Body of pancreas (tissue), 4 donors: Measurements from ENCODE around the gene PDGFA. TPM values are rescaled to one million over a fixed set of nuclear protein-coding genes. Genes with fewer than 3 reads are reported as not detected.
A peak's percentile ranks its signal among the peaks of the same experiment; 100 is the strongest.

Experiments used
- ATAC-seq: fragments of 150-250 bp; one replicate; pipeline ENCODE4 v1.9.1; 2016
- DNase-seq, 4 donors: peaks; one replicate each; pipeline ENCODE4 v3.0.0-alpha.2; 2019
- H3K27ac ChIP-seq, 4 donors: fragments of 200-600 bp; sonication (generic); 1 replicate in 3 of 4; 2 replicates in 1 of 4; pipeline versions ENCODE4 v1.5.1 to v1.6.1; 2016 to 2019; ENCODE audit warnings: mild to moderate bottlenecking in 1 of 4, mixed read lengths in 1 of 4, moderate library complexity in 1 of 4
- H3K27me3 ChIP-seq, 2 donors: fragments of 200-600 bp; sonication (generic); one replicate each; pipeline ENCODE4 v1.6.0; 2016; ENCODE audit warnings: mild to moderate bottlenecking in 1 of 2
- H3K36me3 ChIP-seq, 2 donors: fragments of 200-600 bp; sonication (generic); replicated peaks in 1 of 2; 2 replicates each; pipeline ENCODE4 v1.5.1; 2016; ENCODE audit warnings: low read depth in 2 of 2; ENCODE audit not compliant: insufficient read depth in 1 of 2
- H3K4me1 ChIP-seq: fragments of 200-600 bp; sonication (generic); one replicate; pipeline ENCODE4 v1.6.0; 2016
- H3K4me3 ChIP-seq, 2 donors: fragments of 200-600 bp; sonication (generic); 1 replicate in 1 of 2; 2 replicates in 1 of 2; pipeline ENCODE4 v1.5.1; 2016 to 2019
- H3K9me3 ChIP-seq, 3 donors: fragments of 200-600 bp; sonication (generic); 1 replicate in 2 of 3; 2 replicates in 1 of 3; pipeline ENCODE4 v1.5.1; 2016
- CTCF ChIP-seq, 7 experiments: fragments of 450-650 bp in 4 of 7; fragments of 200-600 bp in 3 of 7; sonication (generic) in 3 of 7; IDR thresholded peaks; one replicate each; pipeline ENCODE4 v1.5.1; 2016 to 2019; ENCODE audit warnings: antibody characterized with exemption in 7 of 7
- POLR2A ChIP-seq, 3 donors: fragments of 450-650 bp; IDR thresholded peaks; one replicate each; pipeline ENCODE4 v1.6.1; 2016; ENCODE audit warnings: antibody characterized with exemption in 3 of 3, mild to moderate bottlenecking in 2 of 3
- WGBS, 2 donors: methylation state at CpG; one replicate each; pipeline ENCODE4 v1.1.5; 2017; 5-methylcytosine and 5-hydroxymethylcytosine counted together
- intact Hi-C: fragments of 100-400 bp; cut with DNase I; formaldehyde crosslinking; loops from one replicate; pipeline ENCODE4 v1.15.1; 2023
- total RNA-seq, 2 donors: library from RNA; depleted of rRNA; stranded (reverse); fragments of >200 nt; gene quantifications; one replicate each; pipeline ENCODE4 v1.1.0, GENCODE V29; 2016

PDGFA gene
- total RNA-seq, 2 donors from 2014 or later = 58.6 to 59.3 TPM

- peak; percentile 93 for ATAC-seq
- peaks cover 5 to 6% of the 10 kb centered on the region in 2 donors for H3K36me3 ChIP-seq
- DNase-seq = peak; percentile 96 to 98 (median 98)
- H3K27ac ChIP-seq = peak overlapping the region; percentile 92 to 99 (median 96)
- H3K9me3 ChIP-seq = no peaks in the 10 kb centered on the region
- H3K4me3 ChIP-seq = no peak overlapping the region
- TF ChIP-seq POLR2A (IDR thresholded peaks at IDR 0.05) (peak; percentile 60 to 87 (median 83)), CTCF (IDR thresholded peaks at IDR 0.05) (no peak)
- 10 to 25% methylated on average over 10 to 20 of the region's 20 CpGs for WGBS, 2 donors
- no peaks in the 10 kb centered on the region for H3K27me3 ChIP-seq
- peaks cover 82% of the 10 kb centered on the region for H3K4me1 ChIP-seq
- intact Hi-C loops = no loop called here
Observed at GRCh38 chr7:503575-504111, 16.0 kb downstream of the PDGFA start.

DNA sequence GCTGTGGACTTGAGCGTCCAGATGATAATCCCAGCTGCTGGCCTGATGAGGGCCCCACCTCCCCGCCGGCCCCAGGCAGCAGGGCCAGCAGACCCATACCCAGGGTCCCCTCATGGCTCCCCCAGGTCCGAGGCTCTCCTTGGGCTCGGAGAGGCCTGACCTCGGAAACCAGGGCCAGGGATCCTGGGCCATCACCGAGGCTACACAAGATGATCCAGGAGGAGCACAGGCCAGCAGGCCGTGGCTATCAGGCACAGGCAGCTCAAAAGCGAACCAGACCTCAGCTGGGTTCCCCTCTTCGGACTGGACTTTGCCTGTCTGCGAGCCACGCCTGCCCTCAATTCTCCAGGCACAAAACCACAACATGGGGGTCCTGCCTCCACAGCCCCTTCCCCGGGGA, 17.4 kb downstream of the PDGFA start:
- intact Hi-C loops = no loop called here
- H3K27ac ChIP-seq = peak overlapping the region in 3 of 4 donors; percentile 92 to 99 (median 94)
- ATAC-seq (no peak), DNase-seq (peak in 2 of 4 donors; percentile 6 to 11)
- 86 to 92% methylated on average over 6 to 13 of the region's 13 CpGs for WGBS, 2 donors
- TF ChIP-seq POLR2A (IDR thresholded peaks at IDR 0.05) (no peak), CTCF (IDR thresholded peaks at IDR 0.05) (no peak)
- H3K27me3 ChIP-seq = no peaks in the 10 kb centered on the region
- H3K36me3 ChIP-seq = peaks cover 5 to 6% of the 10 kb centered on the region in 2 donors
- no peak overlapping the region for H3K4me3 ChIP-seq
- H3K4me1 ChIP-seq = peaks cover 83% of the 10 kb centered on the region
- H3K9me3 ChIP-seq = no peaks in the 10 kb centered on the region

GRCh38 chr7:501526-501925, 18.1 kb downstream of the PDGFA start:
- no peaks in the 10 kb centered on the region for H3K9me3 ChIP-seq
- H3K4me3 ChIP-seq = no peak overlapping the region
- H3K27ac ChIP-seq = peak overlapping the region in 2 of 4 donors; percentile 13 to 99
- H3K4me1 ChIP-seq = peaks cover 81% of the 10 kb centered on the region
- H3K27me3 ChIP-seq = no peaks in the 10 kb centered on the region
- ATAC-seq (no peak), DNase-seq (no peak)
- WGBS, 2 donors = 90 to 92% methylated on average over 7 of the region's 7 CpGs
- peaks cover 6% of the 10 kb centered on the region in 2 donors for H3K36me3 ChIP-seq
- intact Hi-C loops = no loop called here
- no peak for TF ChIP-seq CTCF (IDR thresholded peaks at IDR 0.05)
- TF ChIP-seq POLR2A (IDR thresholded peaks at IDR 0.05) = no peak

DNA sequence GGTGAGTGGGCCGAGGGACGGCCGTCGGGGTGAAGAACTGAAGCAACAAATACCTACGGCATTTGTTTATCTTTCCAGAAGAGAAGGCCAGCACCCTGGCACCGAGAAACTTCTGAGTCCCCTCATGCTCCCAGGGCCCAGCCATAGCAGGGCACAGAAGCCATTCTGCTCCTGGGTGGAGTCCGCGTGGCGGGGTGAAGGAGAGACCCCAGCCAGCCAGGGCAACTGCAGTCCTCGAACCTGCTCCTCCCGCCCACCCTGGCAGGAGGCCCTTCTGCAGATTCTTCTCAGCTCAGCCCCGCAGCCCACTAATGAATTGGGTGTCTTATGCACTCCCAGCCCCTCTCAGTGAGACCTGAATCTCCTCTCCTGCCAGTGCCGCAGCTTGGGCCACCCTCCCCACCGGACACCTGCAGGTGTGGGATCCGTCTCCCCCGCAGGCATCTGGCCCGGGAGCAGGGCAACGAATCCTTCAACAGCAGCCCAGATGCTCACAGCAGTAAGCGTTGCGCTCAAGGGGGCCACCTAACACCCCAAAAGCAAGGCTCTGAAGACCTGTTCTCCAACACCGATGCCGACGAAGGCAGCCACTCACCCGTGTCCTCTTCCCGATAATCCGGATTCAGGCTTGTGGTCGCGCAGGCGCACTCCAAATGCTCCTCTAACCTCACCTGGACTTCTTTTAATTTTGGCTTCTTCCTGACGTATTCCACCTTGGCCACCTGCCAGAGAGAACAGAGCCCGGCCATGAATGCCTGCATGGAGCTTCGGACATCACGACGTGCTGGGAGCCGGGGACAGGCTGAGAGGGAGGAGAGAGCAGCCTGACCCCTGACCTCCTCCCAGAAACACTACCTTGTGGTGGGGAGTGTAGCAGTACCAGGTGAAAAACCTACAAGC, 18.9 kb downstream of the PDGFA start:
- no peak overlapping the region for H3K4me3 ChIP-seq
- intact Hi-C loops = no loop called here

More for the DNA sequence above, 18.9 kb downstream of the PDGFA start:
- DNase-seq = peak in 2 of 4 donors; percentile 20 to 32
- no peak for ATAC-seq
- no peaks in the 10 kb centered on the region for H3K27me3 ChIP-seq
- H3K27ac ChIP-seq = peak overlapping the region in 2 of 4 donors; percentile 13 to 27
- H3K9me3 ChIP-seq = no peaks in the 10 kb centered on the region
- H3K36me3 ChIP-seq = peaks cover 6% of the 10 kb centered on the region in 2 donors
- H3K4me1 ChIP-seq = peaks cover 78% of the 10 kb centered on the region
- 82 to 85% methylated on average over 29 to 31 of the region's 35 CpGs for WGBS, 2 donors
- TF ChIP-seq POLR2A (IDR thresholded peaks at IDR 0.05) = no peak
- no peak for TF ChIP-seq CTCF (IDR thresholded peaks at IDR 0.05)
